Ecto neural progenitor cell (in vitro differentiated cells): ENCODE data around the gene FEN1.

ENCODE experiments used
- DNase-seq: peaks from one replicate; pipeline ENCODE4 v3.0.0-alpha.2; 2018; ENCODE audit warnings: low spot score

Gene FEN1

GRCh38 chr11:61820174-61820573 is 27.5 kb downstream of the FEN1 start:
- DNase-seq: no peak

- DNase-seq: no peak
Observed at GRCh38 chr11:61826930-61827570, 34.3 kb downstream of the FEN1 start.

- peak; percentile 98 for DNase-seq
Observed at GRCh38 chr11:61827571-61828378, 35.1 kb downstream of the FEN1 start, which contains the start of gene FADS2. TSS of gene FADS2 (plus strand) at chr11:61828300. CDS start at chr11:61828391, 91 bp downstream.

GRCh38 chr11:61828379-61828628 is 35.6 kb downstream of the FEN1 start:
- no peak for DNase-seq

- DNase-seq: peak; percentile 75
Observed at GRCh38 chr11:61828629-61829407, 36.1 kb downstream of the FEN1 start.

GRCh38 chr11:61829806-61830205 is 37.1 kb downstream of the FEN1 start:
- DNase-seq: no peak

GRCh38 chr11:61830237-61831105 is 37.8 kb downstream of the FEN1 start:
- no peak for DNase-seq

- no peak for DNase-seq
Observed at GRCh38 chr11:61832207-61832606, 39.5 kb downstream of the FEN1 start.

- DNase-seq: no peak
Observed at GRCh38 chr11:61832754-61833153, 40.0 kb downstream of the FEN1 start.

- DNase-seq: no peak
Observed at GRCh38 chr11:61833471-61833870, 40.8 kb downstream of the FEN1 start.

GRCh38 chr11:61833926-61834277 is 41.2 kb downstream of the FEN1 start:
- DNase-seq: no peak

GRCh38 chr11:61834278-61835048 is 41.8 kb downstream of the FEN1 start:
- no peak for DNase-seq

- no peak for DNase-seq
Observed at GRCh38 chr11:61836193-61836592, 43.5 kb downstream of the FEN1 start.

GRCh38 chr11:61837411-61838005 is 44.8 kb downstream of the FEN1 start:
- DNase-seq: no peak

- no peak for DNase-seq
Observed at GRCh38 chr11:61838501-61838900, 45.8 kb downstream of the FEN1 start.

GRCh38 chr11:61838921-61839320 is 46.2 kb downstream of the FEN1 start:
- DNase-seq: no peak

GRCh38 chr11:61839742-61840141 is 47.0 kb downstream of the FEN1 start:
- DNase-seq: no peak

GRCh38 chr11:61840371-61840770 is 47.7 kb downstream of the FEN1 start:
- no peak for DNase-seq

GRCh38 chr11:61841636-61842527 is 49.2 kb downstream of the FEN1 start:
- DNase-seq: no peak

GRCh38 chr11:61842528-61842820 is 49.8 kb downstream of the FEN1 start:
- DNase-seq: no peak
